HG03439 (cell line): Measurements from ENCODE around the gene ITGB4.
"Not testable (repeated sequence)": the region's sequence is repeated elsewhere in the genome, so short reads cannot be mapped to it uniquely, and the experiment has no call there.

Source experiments
- ATAC-seq: cut with Tn5 transposase; IDR thresholded peaks from one replicate; pipeline ENCODE4 v1.9.1; 2021; ENCODE audit warnings: mild to moderate bottlenecking, moderate library complexity; ENCODE audit not compliant: unreplicated experiment

ITGB4 gene

GRCh38 chr17:75769536-75769935 is 48.3 kb downstream of the ITGB4 start:
- ATAC-seq: no peak

DNA sequence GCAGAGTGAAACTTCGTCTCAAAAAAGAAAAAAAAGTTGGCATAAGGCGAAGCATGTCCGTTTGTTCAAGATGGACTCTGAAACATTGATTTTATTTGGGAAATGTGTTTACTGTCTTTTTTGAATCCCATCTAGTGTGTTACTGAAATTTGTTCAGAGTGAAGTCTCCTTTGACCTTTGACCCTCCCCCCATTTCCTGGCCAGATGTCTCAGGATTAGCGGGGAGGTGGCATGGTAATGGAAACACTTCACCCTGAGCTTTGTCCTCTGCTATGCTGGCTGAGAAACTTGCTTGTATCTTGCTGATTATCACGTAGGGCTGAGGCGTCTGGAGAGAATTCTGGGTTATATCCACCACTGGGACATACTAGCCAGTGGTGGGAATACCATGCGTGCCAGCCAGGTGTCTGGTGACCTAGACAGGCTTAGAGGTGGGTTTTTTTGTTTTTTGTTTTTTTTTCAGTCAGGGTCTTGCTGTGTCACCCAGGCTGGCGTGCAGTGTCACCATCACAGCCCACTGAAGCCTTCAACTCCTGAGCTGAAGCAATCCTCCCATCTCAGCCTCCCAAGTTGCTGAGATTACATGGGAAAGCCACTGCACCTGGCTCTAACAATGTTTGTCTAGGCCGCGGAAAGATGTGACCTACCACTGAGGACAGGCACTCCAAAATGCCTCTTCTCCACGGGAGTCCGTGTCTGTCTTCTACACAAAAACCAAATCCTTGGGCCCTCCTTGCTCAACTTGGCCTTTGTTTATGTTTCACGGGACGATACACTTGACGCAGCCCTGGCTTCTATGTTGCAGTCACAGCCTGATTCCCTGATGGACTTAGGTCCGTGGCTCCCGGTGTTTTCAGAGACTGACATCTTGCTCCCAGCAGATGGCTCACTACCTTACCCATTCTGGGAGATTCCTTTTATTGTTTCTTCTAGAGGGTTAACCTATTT is 50.3 kb downstream of the ITGB4 start:
- ATAC-seq: no peak

DNA sequence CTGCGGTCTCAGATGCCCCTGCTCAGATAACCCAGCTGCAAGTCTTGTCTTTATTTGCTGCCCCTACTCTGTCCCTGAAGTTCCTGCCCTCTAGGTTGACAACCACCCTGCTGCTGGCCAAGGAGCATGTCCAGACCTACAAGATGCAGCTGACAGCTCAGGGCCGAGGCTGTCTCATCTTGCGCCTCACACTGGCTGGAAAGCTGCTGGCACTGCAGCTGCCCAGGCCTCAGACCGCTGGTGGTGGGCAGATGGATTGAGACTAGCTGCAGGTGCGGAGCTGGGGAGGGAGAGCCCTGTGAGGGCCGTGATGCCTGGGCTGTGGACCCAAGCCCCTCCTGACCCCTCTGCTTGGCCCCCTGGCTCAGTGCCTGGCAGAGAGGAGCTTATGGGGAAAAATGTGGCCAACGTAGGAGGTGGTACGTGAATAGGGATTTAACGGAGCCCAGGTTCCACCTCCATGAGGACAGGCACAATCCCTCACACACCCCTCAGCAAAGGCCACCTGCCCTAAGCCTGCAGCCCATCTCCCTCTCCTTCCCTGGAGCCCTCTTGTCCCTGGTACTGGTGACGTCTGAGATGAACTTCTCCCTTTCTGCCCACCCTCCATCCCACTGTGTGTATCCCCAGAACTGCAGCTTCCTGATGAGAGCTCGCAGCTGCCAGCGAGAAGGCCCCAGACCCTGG is 52.0 kb downstream of the ITGB4 start:
- ATAC-seq: no peak

DNA sequence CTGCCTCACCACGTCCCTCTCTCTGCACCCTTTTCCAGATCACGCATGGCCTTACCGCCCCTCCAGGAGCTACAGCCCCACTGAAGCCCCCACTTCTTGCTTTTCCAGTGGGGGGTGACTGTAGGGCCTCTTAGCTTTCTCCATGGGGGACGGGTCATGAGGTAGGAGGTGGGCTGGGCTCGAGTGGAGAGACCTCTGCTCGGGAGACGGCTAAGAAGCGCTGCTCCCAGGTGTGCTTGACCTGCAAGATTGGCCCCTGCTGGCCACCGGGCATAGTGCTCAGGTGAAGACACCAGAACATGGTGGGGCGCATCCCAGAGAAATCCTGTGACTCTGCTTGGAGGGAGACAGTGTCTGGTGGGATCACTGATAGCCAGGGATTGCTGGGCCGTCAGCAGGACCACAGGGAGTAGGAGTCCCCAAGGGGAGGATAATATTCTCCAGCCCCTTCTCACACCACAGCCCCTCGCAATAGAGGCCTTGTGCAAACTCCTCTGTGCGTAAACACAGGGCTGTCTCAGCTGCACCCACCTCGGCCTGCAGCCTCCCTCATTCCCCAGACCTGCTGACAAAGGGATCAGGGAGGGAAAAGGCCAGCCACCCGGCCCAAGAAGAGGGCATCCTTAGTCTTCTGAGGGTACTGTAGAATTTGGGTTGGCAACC is 52.7 kb downstream of the ITGB4 start:
- no peak for ATAC-seq

GRCh38 chr17:75774471-75774990 is 53.3 kb downstream of the ITGB4 start:
- no peak for ATAC-seq

GRCh38 chr17:75774991-75775668 is 53.9 kb downstream of the ITGB4 start:
- no peak for ATAC-seq

- no peak for ATAC-seq
Observed at GRCh38 chr17:75776386-75777295, 55.4 kb downstream of the ITGB4 start.

- no peak for ATAC-seq
Observed at GRCh38 chr17:75777296-75777922, 56.1 kb downstream of the ITGB4 start.

GRCh38 chr17:75778066-75778860 is 57.0 kb downstream of the ITGB4 start:
- not testable (repeated sequence) for ATAC-seq

DNA sequence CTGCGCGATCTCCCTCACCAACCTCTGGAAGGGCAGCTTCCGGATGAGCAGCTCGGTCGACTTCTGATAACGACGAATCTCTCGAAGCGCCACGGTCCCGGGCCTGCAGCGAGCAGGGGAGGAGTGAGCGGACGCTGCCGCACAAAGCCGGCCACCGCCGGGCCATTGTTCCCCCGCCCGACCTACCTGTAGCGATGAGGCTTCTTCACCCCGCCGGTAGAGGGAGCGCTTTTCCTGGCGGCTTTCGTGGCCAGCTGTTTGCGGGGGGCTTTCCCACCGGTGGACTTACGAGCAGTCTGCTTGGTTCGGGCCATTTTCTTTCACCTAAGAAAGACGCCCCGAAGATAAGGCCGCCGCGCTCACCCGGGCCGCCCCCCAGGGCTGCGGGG is 57.6 kb downstream of the ITGB4 start:
- ATAC-seq: peak; percentile 7

DNA sequence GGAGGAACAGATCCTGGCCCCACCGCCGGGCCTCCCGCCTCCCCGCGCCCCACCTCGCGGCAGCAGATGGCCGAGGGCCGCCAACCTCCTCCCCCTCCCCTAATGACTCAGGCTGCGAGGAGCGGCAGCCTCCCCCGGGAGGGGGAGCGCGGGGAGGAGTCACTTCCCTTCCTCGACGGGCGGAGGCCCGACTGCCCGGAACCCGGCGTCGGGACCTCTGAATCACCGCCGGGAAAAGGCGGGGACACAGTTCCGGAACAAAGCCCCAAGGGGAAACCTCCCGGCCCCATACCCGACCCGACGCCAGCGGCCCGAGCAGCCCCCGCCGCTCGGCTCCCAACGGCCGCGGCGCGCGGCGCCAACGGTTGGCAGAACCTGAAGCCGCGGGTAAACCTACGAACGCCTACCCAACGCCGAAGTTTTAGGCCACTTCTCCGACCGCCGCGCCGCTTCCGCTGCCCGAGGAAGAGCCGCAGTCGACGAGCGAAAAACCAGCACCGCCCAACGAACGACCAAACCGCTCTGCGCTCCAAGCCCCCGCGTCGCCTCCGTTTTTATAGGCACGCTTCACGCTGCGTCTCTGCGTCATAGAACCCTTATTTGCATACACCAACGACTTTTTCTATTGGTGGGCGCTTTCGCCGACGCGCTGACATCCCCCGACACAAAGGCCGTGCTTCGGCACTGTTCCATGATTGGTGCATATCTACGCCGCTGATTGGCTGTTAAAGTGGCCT is 58.2 kb downstream of the ITGB4 start:
- ATAC-seq: peak; percentile 66

- no peak for ATAC-seq
Observed at GRCh38 chr17:75779987-75780889, 59.0 kb downstream of the ITGB4 start.

GRCh38 chr17:75783069-75783783 is 62.0 kb downstream of the ITGB4 start:
- ATAC-seq: no peak

GRCh38 chr17:75783803-75784472 is 62.7 kb downstream of the ITGB4 start:
- ATAC-seq: peak; percentile 2

DNA sequence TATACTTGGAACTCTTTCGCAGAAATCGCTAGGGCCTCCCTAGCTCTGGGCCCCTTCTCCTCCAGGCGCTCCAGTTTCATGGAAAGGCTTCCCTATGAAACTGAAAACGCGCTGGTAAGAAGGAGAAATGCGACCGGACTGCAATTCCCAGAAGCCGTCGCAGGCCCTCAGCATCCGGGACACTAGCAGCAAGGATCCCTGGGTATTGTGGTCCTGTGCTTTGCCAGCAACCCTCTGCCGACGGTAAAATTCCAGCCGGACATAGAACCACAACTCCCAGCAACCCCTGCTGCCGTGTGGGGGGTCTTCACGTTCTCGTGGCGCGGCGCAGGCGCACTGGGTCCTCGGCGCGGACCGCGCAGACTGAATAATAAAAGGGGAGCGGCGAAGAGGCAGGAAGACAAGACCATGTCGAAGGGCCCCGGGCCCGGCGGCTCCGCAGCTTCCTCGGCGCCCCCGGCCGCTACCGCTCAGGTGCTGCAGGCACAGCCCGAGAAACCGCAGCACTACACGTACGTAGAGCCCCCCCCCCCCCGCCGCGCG is 63.3 kb downstream of the ITGB4 start, which contains the start of gene UNK:
Gene UNK (plus strand): TSS at position 334 of the 543 bp plus-strand sequence. CDS start 75 bp downstream, at position 409.
- ATAC-seq: peak; percentile 55
